A549 (cell line): ENCODE data around the gene ELF4. TPM values are rescaled to one million over a fixed set of nuclear protein-coding genes. Genes with fewer than 3 reads are reported as not detected.

Experiments
- ATAC-seq, 2 experiments: fragments of 200-7000 bp in 1 of 2; fragments of >200 bp in 1 of 2; cut with Nextera tagmentation in 1 of 2; cut with Tn5 transposase in 1 of 2; 3 replicates each; pipeline versions ENCODE4 v1.8.0 to v1.9.1; 2018 to 2020; ENCODE audit warnings: mild to moderate bottlenecking in 1 of 2, moderate library complexity in 1 of 2
- CTCF ChIA-PET: fragments of 300-600 bp; sonication (Branson Sonifier 250); formaldehyde crosslinking; extraction: SDS; loops from one replicate; lab custom pipeline; 2021; ENCODE audit warnings: antibody characterized with exemption, inconsistent platforms; lab: Yijun Ruan, JAX
- POLR2A ChIA-PET: fragments of 350-600 bp; formaldehyde crosslinking; extraction: SDS; loops from one replicate; lab custom pipeline; 2021; ENCODE audit warnings: antibody characterized with exemption, inconsistent platforms; lab: Yijun Ruan, JAX
- DNase-seq, 2 experiments: peaks; one replicate each; pipeline versions ENCODE4 v3.0.0 to v3.0.0-alpha.2; 2011 to 2016; ENCODE audit warnings: low read depth in 1 of 2, low spot score in 1 of 2
- FAIRE-seq: peaks from 2 replicates; lab custom pipeline; 2011; peaks lifted over from hg19 to GRCh38; lab: Jason Lieb, UNC
- H3K27ac ChIP-seq, 2 experiments: fragments of >200 bp; sonication (Bioruptor Twin); formaldehyde crosslinking; 3 replicates each; pipeline ENCODE4 v1.5.1; 2016 to 2017
- H3K4me1 ChIP-seq: fragments of >200 bp; sonication (Bioruptor Twin); formaldehyde crosslinking; 3 replicates; pipeline ENCODE4 v1.6.1; 2016
- H3K4me2 ChIP-seq: fragments of >200 bp; sonication (Bioruptor Twin); formaldehyde crosslinking; 3 replicates; pipeline ENCODE4 v1.6.1; 2016
- H3K4me3 ChIP-seq: fragments of >200 bp; sonication (Bioruptor Twin); formaldehyde crosslinking; 3 replicates; pipeline ENCODE4 v1.5.1; 2016
- H3K9me3 ChIP-seq: fragments of >200 bp; sonication (Bioruptor Twin); formaldehyde crosslinking; 3 replicates; pipeline ENCODE4 v1.6.1; 2016
- CBX2 ChIP-seq: fragments of 200-600 bp; sonication (generic); IDR thresholded peaks from 2 replicates; pipeline ENCODE4 v1.6.1; 2016; ENCODE audit warnings: low read depth, mild to moderate bottlenecking, borderline replicate concordance
- CEBPB ChIP-seq, 2 experiments: fragments of >200 bp in 1 of 2; sonication (Bioruptor Twin) in 1 of 2; formaldehyde crosslinking in 1 of 2; IDR thresholded peaks; 2 replicates each; pipeline ENCODE4 v1.6.1; 2012 to 2016
- HDAC2 ChIP-seq: fragments of 200-600 bp; sonication (generic); IDR thresholded peaks from 2 replicates; pipeline ENCODE4 v1.6.1; 2016
- HMGXB4 ChIP-seq: fragments of 250-450 bp; sonication (Bioruptor Pico); IDR thresholded peaks from 2 replicates; pipeline ENCODE4 v1.5.0; 2021; ENCODE audit warnings: mild to moderate bottlenecking, moderate library complexity, borderline replicate concordance
- JUN ChIP-seq, 2 experiments: fragments of >200 bp; sonication (Bioruptor Twin); formaldehyde crosslinking; IDR thresholded peaks; 2 replicates in 1 of 2; 3 replicates in 1 of 2; pipeline ENCODE4 v1.6.1; 2016 to 2017
- KDM1A ChIP-seq: fragments of 200-600 bp; sonication (generic); IDR thresholded peaks from 2 replicates; pipeline ENCODE4 v1.6.1; 2016; ENCODE audit warnings: low read depth, mild to moderate bottlenecking
- MAX ChIP-seq: IDR thresholded peaks from 2 replicates; pipeline ENCODE4 v1.6.1; 2012
- NR3C1 ChIP-seq: fragments of >200 bp; sonication (Bioruptor Twin); formaldehyde crosslinking; IDR thresholded peaks from 3 replicates; pipeline ENCODE4 v1.6.1; 2017
- PHF8 ChIP-seq: fragments of 200-600 bp; sonication (generic); IDR thresholded peaks from 2 replicates; pipeline ENCODE4 v1.6.1; 2016; ENCODE audit warnings: low read depth, mild to moderate bottlenecking, antibody characterized with exemption, moderate library complexity, borderline replicate concordance
- POLR2AphosphoS2 ChIP-seq: conservative IDR thresholded peaks from 2 replicates; pipeline ENCODE4 v1.6.1; 2012; ENCODE audit warnings: low read length, improper control_type of control experiment, inconsistent platforms
- RFX5 ChIP-seq: fragments of 450-650 bp; IDR thresholded peaks from 2 replicates; pipeline ENCODE4 v1.7.1; 2014; ENCODE audit warnings: antibody characterized with exemption, mild to moderate bottlenecking, moderate library complexity
- RNF2 ChIP-seq: fragments of 200-600 bp; sonication (generic); IDR thresholded peaks from 2 replicates; pipeline ENCODE4 v1.6.1; 2016; ENCODE audit warnings: low read depth, mild to moderate bottlenecking, antibody characterized with exemption, moderate library complexity, borderline replicate concordance
- SREBF2 ChIP-seq: fragments of 450-650 bp; IDR thresholded peaks from 2 replicates; pipeline ENCODE4 v1.6.1; 2014; ENCODE audit warnings: mild to moderate bottlenecking, moderate library complexity
- ZFP36 ChIP-seq: fragments of 450-650 bp; IDR thresholded peaks from 2 replicates; pipeline ENCODE4 v1.6.1; 2014; ENCODE audit warnings: borderline replicate concordance; ENCODE audit not compliant: partially characterized antibody
- WGBS: methylation state at CpG from one replicate; pipeline ENCODE4 v1.1.6; 2017; ENCODE audit errors: missing lambda C conversion rate; 5-methylcytosine and 5-hydroxymethylcytosine counted together
- polyA plus RNA-seq, 4 experiments: library from polyadenylated mRNA; depleted of rRNA in 3 of 4; stranded (reverse); fragments of >200 nt; fragmentation: RNase III in 1 of 4; extraction: RNeasy Plus Mini Kit Qiagen cat#74134 plus additional on column Dnase treatment in 1 of 4; gene quantifications; 2 replicates in 3 of 4; 3 replicates in 1 of 4; pipeline ENCODE4 v1.2.3, GENCODE V29; 2011 to 2017
- TF ChIP-seq, protein P1 (sequence below): fragments of 250-450 bp; sonication (Bioruptor Pico); IDR thresholded peaks from 2 replicates; pipeline ENCODE4 v1.5.0; 2020; ENCODE audit warnings: low read depth, mild to moderate bottlenecking, moderate library complexity

Gene ELF4
- polyA plus RNA-seq, 2 of the 4 experiments (the other 2 are of a cell fraction), result 16.0 to 18.0 TPM

DNA sequence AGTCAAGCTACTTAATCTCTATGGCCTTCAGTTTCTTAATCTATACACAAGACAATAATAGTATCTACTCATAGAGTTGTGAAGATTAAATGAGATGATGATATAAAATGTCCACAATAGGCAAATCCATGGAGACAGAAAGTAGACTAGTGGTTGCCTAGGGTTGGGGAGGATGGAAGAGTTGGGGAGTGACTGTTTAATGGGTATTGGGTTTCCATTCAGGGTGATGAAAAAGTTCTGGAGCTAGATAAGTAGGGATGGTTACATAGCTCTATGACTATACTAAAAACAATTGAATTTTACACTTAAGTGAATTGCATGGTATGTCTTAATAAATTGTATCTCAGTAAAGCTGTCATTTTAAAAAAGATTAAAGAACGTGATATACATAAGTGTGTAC, 92.2 kb downstream of the ELF4 start:
- no peak for TF ChIP-seq POLR2AphosphoS2
- no peak for TF ChIP-seq KDM1A
- no peak for TF ChIP-seq CEBPB (IDR thresholded peaks at IDR 0.05)
- TF ChIP-seq PHF8, result no peak
- no peak for TF ChIP-seq HMGXB4 (CRISPR knock-in tag)
- TF ChIP-seq SREBF2, result no peak
- TF ChIP-seq, protein P1, sequence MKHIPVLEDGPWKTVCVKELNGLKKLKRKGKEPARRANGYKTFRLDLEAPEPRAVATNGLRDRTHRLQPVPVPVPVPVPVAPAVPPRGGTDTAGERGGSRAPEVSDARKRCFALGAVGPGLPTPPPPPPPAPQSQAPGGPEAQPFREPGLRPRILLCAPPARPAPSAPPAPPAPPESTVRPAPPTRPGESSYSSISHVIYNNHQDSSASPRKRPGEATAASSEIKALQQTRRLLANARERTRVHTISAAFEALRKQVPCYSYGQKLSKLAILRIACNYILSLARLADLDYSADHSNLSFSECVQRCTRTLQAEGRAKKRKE (CRISPR knock-in tag), result no peak
- no peak for TF ChIP-seq CBX2
- no peak for TF ChIP-seq MAX
- TF ChIP-seq ZFP36, result no peak
- TF ChIP-seq HDAC2, result no peak
- no peak for TF ChIP-seq RFX5
- 86% methylated on average over 1 of the region's 1 CpG for WGBS
- H3K4me1 ChIP-seq, result no peaks in the 10 kb centered on the region
- CTCF ChIA-PET, result interaction anchor here (0.6 to 3.5 kb wide), 4 partner anchors 10 to 92 kb away, joined by 3 to 22 read pairs (median 10); no protein-coding TSS in a partner anchor
- H3K9me3 ChIP-seq, result no peaks in the 10 kb centered on the region
- FAIRE-seq, result no peak
- H3K4me2 ChIP-seq, result no peak overlapping the region
- no peak for DNase-seq
- POLR2A ChIA-PET, result no interaction called here
- H3K4me3 ChIP-seq, result no peak overlapping the region
- no peak overlapping the region for H3K27ac ChIP-seq
- ATAC-seq, result no peak

DNA sequence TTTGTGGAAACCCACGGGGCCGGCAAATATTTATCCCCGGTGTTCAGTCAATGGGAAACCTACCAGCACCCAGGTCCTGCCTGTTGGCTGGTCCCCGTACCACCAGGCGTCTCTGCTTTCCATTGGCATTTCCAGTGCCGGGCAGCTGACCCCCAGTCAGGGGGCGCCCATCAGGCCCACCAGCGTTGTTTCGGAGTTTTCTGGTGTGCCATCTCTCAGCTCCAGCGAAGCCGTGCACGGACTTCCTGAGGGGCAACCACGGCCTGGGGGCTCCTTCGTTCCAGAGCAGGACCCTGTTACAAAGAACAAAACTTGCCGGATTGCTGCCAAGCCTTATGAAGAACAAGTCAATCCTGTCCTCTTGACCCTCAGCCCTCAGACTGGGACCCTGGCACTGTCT, 95.1 kb downstream of the ELF4 start:
- Histone ChIP-seq H3K9me3 (no peaks in the 10 kb centered on the region), H3K4me3 (no peak overlapping the region), H3K27ac (no peak overlapping the region), H3K4me1 (no peaks in the 10 kb centered on the region), H3K4me2 (no peak overlapping the region)
- ATAC-seq (no peak), DNase-seq (no peak), FAIRE-seq (no peak)
- WGBS, result 96% methylated on average over 13 of the region's 15 CpGs
- no peak for TF ChIP-seq RNF2
- no peak for TF ChIP-seq HDAC2
- no peak for TF ChIP-seq NR3C1
- TF ChIP-seq JUN (IDR thresholded peaks at IDR 0.05), result no peak
- ChIA-PET POLR2A (no interaction called here), CTCF (interaction anchor here (0.7 to 2.2 kb wide), 3 partner anchors 13 to 89 kb away, joined by 3 to 9 read pairs (median 6); no protein-coding TSS in a partner anchor)

Other genes with a start within 250 kb of the ELF4 start
- 36.5 and 47.3 TPM in 2 replicates for gene UTP14A, start 204.3 kb downstream of the ELF4 start, polyA plus RNA-seq (2011; rRNA removed)
- 35.6 to 39.9 TPM (median 38.7 TPM) in 3 replicates for gene UTP14A, start 204.3 kb downstream of the ELF4 start, polyA plus RNA-seq (2017; fragmentation: RNase III; extraction: RNeasy Plus Mini Kit Qiagen cat#74134 plus additional on column Dnase treatment)
- 1.4 and 2.3 TPM in 2 replicates for gene BCORL1, start 127.9 kb downstream of the ELF4 start, polyA plus RNA-seq (2011; rRNA removed)
- gene BCORL1, start 127.9 kb downstream of the ELF4 start, polyA plus RNA-seq (2017; fragmentation: RNase III; extraction: RNeasy Plus Mini Kit Qiagen cat#74134 plus additional on column Dnase treatment), result 4.8 to 6.3 TPM (median 6.1 TPM) in 3 replicates
- gene AIFM1, start 55.3 kb upstream of the ELF4 start, polyA plus RNA-seq (2011; rRNA removed), result 76.9 and 103 TPM in 2 replicates
- 84.3 to 90.2 TPM (median 86.8 TPM) in 3 replicates for gene AIFM1, start 55.3 kb upstream of the ELF4 start, polyA plus RNA-seq (2017; fragmentation: RNase III; extraction: RNeasy Plus Mini Kit Qiagen cat#74134 plus additional on column Dnase treatment)
- 0.31 and 0.50 TPM in 2 replicates for gene RAB33A, start 61.5 kb upstream of the ELF4 start, polyA plus RNA-seq (2011; rRNA removed)
- 0.09 to 0.32 TPM (median 0.12 TPM) in 3 replicates for gene RAB33A, start 61.5 kb upstream of the ELF4 start, polyA plus RNA-seq (2017; fragmentation: RNase III; extraction: RNeasy Plus Mini Kit Qiagen cat#74134 plus additional on column Dnase treatment)
- gene ZNF280C, start 158.4 kb upstream of the ELF4 start, polyA plus RNA-seq (2011; rRNA removed), result 14.9 and 18.8 TPM in 2 replicates
- gene ZNF280C, start 158.4 kb upstream of the ELF4 start, polyA plus RNA-seq (2017; fragmentation: RNase III; extraction: RNeasy Plus Mini Kit Qiagen cat#74134 plus additional on column Dnase treatment), result 3.9 to 4.4 TPM (median 4.3 TPM) in 3 replicates
- 28.8 and 34.8 TPM in 2 replicates for gene SLC25A14, start 229.4 kb upstream of the ELF4 start, polyA plus RNA-seq (2011; rRNA removed)
- 21.0 to 23.0 TPM (median 22.2 TPM) in 3 replicates for gene SLC25A14, start 229.4 kb upstream of the ELF4 start, polyA plus RNA-seq (2017; fragmentation: RNase III; extraction: RNeasy Plus Mini Kit Qiagen cat#74134 plus additional on column Dnase treatment)